Measurements from ENCODE around the gene MAN2B2.

The MAN2B2 gene

GRCh38 chr4:6595897-6596537 lies 21.0 kb downstream of the MAN2B2 start:
- no peak for DNase-seq

- DNase-seq = no peak
Measured at GRCh38 chr4:6596948-6597347, 22.0 kb downstream of the MAN2B2 start.

- DNase-seq = no peak
Measured at GRCh38 chr4:6598127-6598526, 23.1 kb downstream of the MAN2B2 start.

- no peak for DNase-seq
Measured at GRCh38 chr4:6598641-6599040, 23.7 kb downstream of the MAN2B2 start.

GRCh38 chr4:6601661-6602250 lies 26.8 kb downstream of the MAN2B2 start:
- no peak for DNase-seq

- no peak for DNase-seq
Measured at GRCh38 chr4:6602289-6602688, 27.3 kb downstream of the MAN2B2 start.

- DNase-seq = no peak
Measured at GRCh38 chr4:6603128-6603527, 28.1 kb downstream of the MAN2B2 start.

- DNase-seq = no peak
Measured at GRCh38 chr4:6605114-6605513, 30.1 kb downstream of the MAN2B2 start.

GRCh38 chr4:6605605-6606004 lies 30.6 kb downstream of the MAN2B2 start:
- no peak for DNase-seq

GRCh38 chr4:6606465-6607235 lies 31.7 kb downstream of the MAN2B2 start:
- no peak for DNase-seq

- DNase-seq = no peak
Measured at GRCh38 chr4:6607368-6608055, 32.5 kb downstream of the MAN2B2 start.

- DNase-seq = no peak
Measured at GRCh38 chr4:6608758-6609414, 33.9 kb downstream of the MAN2B2 start.

GRCh38 chr4:6609415-6610079 lies 34.6 kb downstream of the MAN2B2 start:
- DNase-seq = no peak

GRCh38 chr4:6610856-6611430 lies 36.0 kb downstream of the MAN2B2 start:
- DNase-seq = no peak

- DNase-seq = no peak
Measured at GRCh38 chr4:6612961-6613675, 38.1 kb downstream of the MAN2B2 start.

- no peak for DNase-seq
Measured at GRCh38 chr4:6613676-6614651, 39.0 kb downstream of the MAN2B2 start.

- DNase-seq = no peak
Measured at GRCh38 chr4:6614701-6615230, 39.8 kb downstream of the MAN2B2 start.

GRCh38 chr4:6616087-6616995 lies 41.4 kb downstream of the MAN2B2 start:
- no peak for DNase-seq

GRCh38 chr4:6617246-6617645 lies 42.3 kb downstream of the MAN2B2 start:
- no peak for DNase-seq
